HG02970 (cell line): ENCODE results near the gene MYOM1.
"Not testable (repeated sequence)": the region's sequence is repeated elsewhere in the genome, so short reads cannot be mapped to it uniquely, and the experiment has no call there.

Experiments
- ATAC-seq: cut with Tn5 transposase; IDR thresholded peaks from one replicate; pipeline ENCODE4 v1.9.1; 2021; ENCODE audit warnings: mild to moderate bottlenecking, moderate library complexity, moderate number of reproducible peaks; ENCODE audit not compliant: unreplicated experiment, low FRiP score

MYOM1 gene

GRCh38 chr18:3094338-3094684 is 125.5 kb downstream of the MYOM1 start:
- no peak for ATAC-seq

GRCh38 chr18:3093624-3094337 is 126.0 kb downstream of the MYOM1 start:
- no peak for ATAC-seq

GRCh38 chr18:3092727-3093126 is 127.0 kb downstream of the MYOM1 start:
- ATAC-seq: no peak

GRCh38 chr18:3089579-3089978 is 130.2 kb downstream of the MYOM1 start:
- no peak for ATAC-seq

- no peak for ATAC-seq
Observed at GRCh38 chr18:3088449-3088848, 131.3 kb downstream of the MYOM1 start.

- no peak for ATAC-seq
Observed at GRCh38 chr18:3086871-3087270, 132.9 kb downstream of the MYOM1 start.

- no peak for ATAC-seq
Observed at GRCh38 chr18:3085612-3086011, 134.2 kb downstream of the MYOM1 start.

GRCh38 chr18:3084206-3084605 is 135.6 kb downstream of the MYOM1 start:
- no peak for ATAC-seq

GRCh38 chr18:3083766-3084165 is 136.0 kb downstream of the MYOM1 start:
- ATAC-seq: no peak

- no peak for ATAC-seq
Observed at GRCh38 chr18:3081584-3081991, 138.2 kb downstream of the MYOM1 start.

GRCh38 chr18:3079653-3080052 is 140.1 kb downstream of the MYOM1 start:
- no peak for ATAC-seq

GRCh38 chr18:3075491-3075890 is 144.3 kb downstream of the MYOM1 start:
- ATAC-seq: no peak

- ATAC-seq: no peak
Observed at GRCh38 chr18:3074087-3074486, 145.7 kb downstream of the MYOM1 start.

GRCh38 chr18:3073353-3073752 is 146.4 kb downstream of the MYOM1 start:
- ATAC-seq: not testable (repeated sequence)

- ATAC-seq: no peak
Observed at GRCh38 chr18:3071676-3072075, 148.1 kb downstream of the MYOM1 start.

- ATAC-seq: no peak
Observed at GRCh38 chr18:3069671-3070433, 149.9 kb downstream of the MYOM1 start.

- ATAC-seq: no peak
Observed at GRCh38 chr18:3067722-3068121, 152.0 kb downstream of the MYOM1 start.

- ATAC-seq: no peak
Observed at GRCh38 chr18:3067165-3067661, 152.6 kb downstream of the MYOM1 start.

- ATAC-seq: no peak
Observed at GRCh38 chr18:3066341-3067110, 153.2 kb downstream of the MYOM1 start.

- ATAC-seq: not testable (repeated sequence)
Observed at GRCh38 chr18:3063766-3064165, 156.0 kb downstream of the MYOM1 start.
